Chondrocyte (in vitro differentiated cells): Measurements from ENCODE around the gene DLG2. TPM values are rescaled to one million over a fixed set of nuclear protein-coding genes. Genes with fewer than 3 reads are reported as not detected.

ENCODE experiments used
- DNase-seq: peaks from one replicate; pipeline ENCODE4 v3.0.0; 2021; ENCODE audit warnings: mixed read lengths, low spot score
- H3K27ac Mint-ChIP-seq: one replicate; pipeline ENCODE4 v1.8.0; 2021; ENCODE audit warnings: mild to moderate bottlenecking, moderate library complexity, mixed read lengths; ENCODE audit not compliant: unreplicated experiment
- H3K27me3 Mint-ChIP-seq: 2 replicates; pipeline ENCODE4 v1.8.0; 2021; ENCODE audit warnings: low read depth, mixed read lengths
- H3K36me3 Mint-ChIP-seq: 2 replicates; pipeline ENCODE4 v1.8.0; 2021; ENCODE audit warnings: low read depth, mixed read lengths
- H3K4me1 Mint-ChIP-seq: 2 replicates; pipeline ENCODE4 v1.8.0; 2021; ENCODE audit warnings: low read depth, mild to moderate bottlenecking, mixed read lengths
- H3K4me3 Mint-ChIP-seq: one replicate; pipeline ENCODE4 v1.8.0; 2021; ENCODE audit warnings: mild to moderate bottlenecking, moderate library complexity, mixed read lengths; ENCODE audit not compliant: unreplicated experiment
- H3K9me3 Mint-ChIP-seq: 2 replicates; pipeline ENCODE4 v1.8.0; 2021; ENCODE audit warnings: low read depth, mixed read lengths
- CTCF ChIP-seq: fragments of 200-600 bp; sonication (generic); IDR thresholded peaks from 2 replicates; pipeline ENCODE4 v1.5.0; 2021; ENCODE audit warnings: antibody characterized with exemption, mild to moderate bottlenecking, moderate library complexity
- total RNA-seq: library from RNA; stranded (reverse); gene quantifications from 3 replicates; pipeline ENCODE4 v1.2.1, GENCODE V29; 2021

The DLG2 gene
- total RNA-seq, 1 donor from 2014 or later, result 1.3 TPM

GRCh38 chr11:84780689-84781293 lies 846.4 kb downstream of the DLG2 start:
- DNase-seq, result no peak
- peak; percentile 76 for TF ChIP-seq CTCF

GRCh38 chr11:84775503-84775902 lies 851.6 kb downstream of the DLG2 start:
- Mint-ChIP-seq H3K9me3 (peaks cover 17% of the 10 kb centered on the region), H3K27ac (no peak overlapping the region), H3K27me3 (peaks cover 12% of the 10 kb centered on the region), H3K4me3 (no peak overlapping the region), H3K36me3 (no peaks in the 10 kb centered on the region), H3K4me1 (no peaks in the 10 kb centered on the region)
- no peak for TF ChIP-seq CTCF
- no peak for DNase-seq

More at GRCh38 chr11:84780689-84781293, 846.4 kb downstream of the DLG2 start:
- Mint-ChIP-seq H3K4me3 (no peak overlapping the region), H3K9me3 (no peaks in the 10 kb centered on the region), H3K27ac (no peak overlapping the region), H3K27me3 (peaks cover 13% of the 10 kb centered on the region), H3K4me1 (no peaks in the 10 kb centered on the region), H3K36me3 (no peaks in the 10 kb centered on the region)

DNA sequence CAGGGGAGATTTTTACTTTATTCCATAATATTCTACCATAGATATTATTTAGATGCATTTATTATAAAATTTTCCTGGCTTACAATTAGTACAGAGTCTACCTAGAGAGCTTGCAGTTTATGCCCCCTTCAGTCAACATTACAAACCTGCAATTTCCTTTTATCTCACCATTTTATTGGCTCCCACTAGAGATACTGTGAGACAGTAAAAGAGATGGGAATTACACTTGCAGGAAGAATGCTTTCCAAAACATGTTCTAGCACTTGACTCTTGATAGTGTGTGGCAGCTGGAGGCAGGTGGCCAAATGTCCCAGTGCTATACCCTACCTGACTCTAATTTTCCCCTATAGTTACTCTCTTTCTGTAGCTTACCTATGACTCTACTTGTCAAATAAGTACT lies 863.2 kb downstream of the DLG2 start:
- no peak for TF ChIP-seq CTCF
- no peak overlapping the region for H3K4me3 Mint-ChIP-seq
- peaks cover under 1% of the 10 kb centered on the region for H3K9me3 Mint-ChIP-seq
- no peak for DNase-seq
- no peak overlapping the region for H3K27ac Mint-ChIP-seq
- no peaks in the 10 kb centered on the region for H3K27me3 Mint-ChIP-seq
- no peaks in the 10 kb centered on the region for H3K4me1 Mint-ChIP-seq
- H3K36me3 Mint-ChIP-seq, result no peaks in the 10 kb centered on the region

DNA sequence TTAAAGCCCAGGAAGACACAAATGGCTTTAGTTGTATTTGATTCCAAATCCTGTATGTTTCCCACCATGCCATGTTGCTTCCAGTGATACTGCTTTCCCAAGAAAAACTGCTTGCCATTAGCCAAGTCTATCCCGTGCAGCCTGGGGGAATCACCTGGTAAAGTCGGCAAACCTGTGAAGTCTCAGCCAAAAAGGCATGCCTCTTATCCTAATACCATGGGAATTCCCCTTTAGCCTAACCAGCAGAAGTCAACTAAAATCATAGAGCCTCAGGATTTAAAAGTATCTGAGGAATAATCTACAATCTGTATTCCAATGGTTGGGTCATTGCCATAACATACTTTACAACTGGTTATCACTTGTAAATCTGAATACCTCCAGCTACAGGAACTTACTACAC lies 869.4 kb downstream of the DLG2 start:
- no peaks in the 10 kb centered on the region for H3K36me3 Mint-ChIP-seq
- peaks cover 2% of the 10 kb centered on the region for H3K27me3 Mint-ChIP-seq
- TF ChIP-seq CTCF, result no peak
- H3K4me3 Mint-ChIP-seq, result no peak overlapping the region
- no peaks in the 10 kb centered on the region for H3K4me1 Mint-ChIP-seq
- H3K9me3 Mint-ChIP-seq, result peaks cover 3% of the 10 kb centered on the region
- H3K27ac Mint-ChIP-seq, result no peak overlapping the region
- DNase-seq, result no peak

DNA sequence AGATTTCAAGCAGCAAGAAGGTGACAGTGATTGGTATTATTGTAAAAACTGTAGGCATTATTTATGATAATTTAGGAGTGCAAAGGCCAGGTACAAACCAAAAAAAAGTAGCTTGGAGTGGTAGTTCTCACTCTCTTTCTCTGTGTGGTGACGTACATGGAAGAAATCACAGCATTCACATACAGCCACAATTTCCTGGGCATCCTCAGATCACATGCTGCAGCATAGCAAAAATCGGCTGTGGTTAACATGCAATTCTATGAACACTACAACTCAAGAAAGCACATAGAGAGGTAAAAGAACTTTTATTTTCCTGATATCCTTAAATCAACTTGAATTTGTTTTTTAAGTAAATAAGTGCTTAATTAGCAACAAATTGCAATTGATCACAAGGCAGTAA lies 875.8 kb downstream of the DLG2 start:
- TF ChIP-seq CTCF, result no peak
- Mint-ChIP-seq H3K27ac (no peak overlapping the region), H3K36me3 (no peaks in the 10 kb centered on the region), H3K9me3 (peaks cover 3% of the 10 kb centered on the region), H3K4me3 (no peak overlapping the region), H3K4me1 (no peaks in the 10 kb centered on the region), H3K27me3 (peaks cover 3% of the 10 kb centered on the region)
- no peak for DNase-seq
